ENCODE measurements around the gene C1orf226. TPM values are rescaled to one million over a fixed set of nuclear protein-coding genes. Genes with fewer than 3 reads are reported as not detected.

Gene C1orf226
- total RNA-seq, 3 donors from 2014 or later, result 4.2 to 21.1 (median 13.8) TPM

DNA sequence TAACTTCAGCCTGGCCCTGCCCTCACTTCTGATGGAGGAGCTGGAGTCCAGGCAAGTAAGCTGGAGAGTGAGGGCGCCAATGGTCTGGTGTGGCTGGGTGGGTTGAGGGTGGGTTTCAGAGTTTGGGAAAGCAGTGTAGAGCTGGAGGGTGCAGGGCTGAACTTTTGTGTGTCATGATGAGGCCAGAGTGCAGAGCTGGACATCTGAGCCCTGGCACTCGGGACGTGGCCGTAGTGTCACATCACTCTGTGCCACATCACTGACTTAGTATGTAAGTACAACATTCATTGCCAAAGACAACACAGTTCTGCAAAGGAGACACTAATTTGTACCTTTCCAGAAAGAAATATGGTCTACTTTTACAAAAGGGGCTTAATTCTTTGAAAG, 20.7 kb upstream of the C1orf226 start:
- Histone ChIP-seq H3K9me3 (no peaks in the 10 kb centered on the region), H3K4me1 (no peaks in the 10 kb centered on the region), H3K36me3 (no peaks in the 10 kb centered on the region), H3K27me3 (no peaks in the 10 kb centered on the region), H3K4me3 (no peak overlapping the region), H3K27ac (no peak overlapping the region)
- no peak for TF ChIP-seq POLR2AphosphoS5 (IDR thresholded peaks at IDR 0.05)
- TF ChIP-seq POLR2A (IDR thresholded peaks at IDR 0.05), result no peak
- TF ChIP-seq, protein P1, sequence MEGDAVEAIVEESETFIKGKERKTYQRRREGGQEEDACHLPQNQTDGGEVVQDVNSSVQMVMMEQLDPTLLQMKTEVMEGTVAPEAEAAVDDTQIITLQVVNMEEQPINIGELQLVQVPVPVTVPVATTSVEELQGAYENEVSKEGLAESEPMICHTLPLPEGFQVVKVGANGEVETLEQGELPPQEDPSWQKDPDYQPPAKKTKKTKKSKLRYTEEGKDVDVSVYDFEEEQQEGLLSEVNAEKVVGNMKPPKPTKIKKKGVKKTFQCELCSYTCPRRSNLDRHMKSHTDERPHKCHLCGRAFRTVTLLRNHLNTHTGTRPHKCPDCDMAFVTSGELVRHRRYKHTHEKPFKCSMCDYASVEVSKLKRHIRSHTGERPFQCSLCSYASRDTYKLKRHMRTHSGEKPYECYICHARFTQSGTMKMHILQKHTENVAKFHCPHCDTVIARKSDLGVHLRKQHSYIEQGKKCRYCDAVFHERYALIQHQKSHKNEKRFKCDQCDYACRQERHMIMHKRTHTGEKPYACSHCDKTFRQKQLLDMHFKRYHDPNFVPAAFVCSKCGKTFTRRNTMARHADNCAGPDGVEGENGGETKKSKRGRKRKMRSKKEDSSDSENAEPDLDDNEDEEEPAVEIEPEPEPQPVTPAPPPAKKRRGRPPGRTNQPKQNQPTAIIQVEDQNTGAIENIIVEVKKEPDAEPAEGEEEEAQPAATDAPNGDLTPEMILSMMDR (IDR thresholded peaks at IDR 0.05), result no peak
- DNase-seq (ENCODE audit: low spot score in 2 of 2), result no peak
- intact Hi-C loops (cut with DNase I; ENCODE audit: low total_unique reads), result no loop called here

DNA sequence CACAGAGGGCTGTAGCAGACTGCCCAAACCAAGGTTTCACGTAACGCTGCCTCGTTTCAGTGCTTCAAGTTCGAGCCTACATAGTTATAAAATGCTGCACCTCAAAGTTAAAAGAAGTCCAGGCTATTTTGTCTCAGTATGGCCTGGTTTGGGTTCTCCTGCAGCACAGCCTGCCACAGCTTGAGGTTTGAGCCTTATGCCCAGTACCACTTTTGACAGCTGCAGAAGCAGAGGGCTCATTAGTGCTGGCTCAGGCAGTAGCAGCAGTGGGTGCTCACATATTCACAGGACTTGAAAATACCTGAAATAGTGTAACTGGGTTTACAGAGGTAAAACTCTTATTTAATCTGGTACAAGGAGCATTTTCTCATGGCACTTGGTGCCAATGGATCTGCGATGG, 20.2 kb upstream of the C1orf226 start:
- Histone ChIP-seq H3K4me3 (no peak overlapping the region), H3K27me3 (no peaks in the 10 kb centered on the region), H3K9me3 (no peaks in the 10 kb centered on the region), H3K36me3 (no peaks in the 10 kb centered on the region), H3K4me1 (no peaks in the 10 kb centered on the region), H3K27ac (no peak overlapping the region)
- intact Hi-C loops (cut with DNase I; ENCODE audit: low total_unique reads), result no loop called here
- DNase-seq (ENCODE audit: low spot score in 2 of 2), result no peak
- TF ChIP-seq POLR2A (IDR thresholded peaks at IDR 0.05), result no peak
- TF ChIP-seq, protein P1 (IDR thresholded peaks at IDR 0.05), result no peak
- TF ChIP-seq POLR2AphosphoS5 (IDR thresholded peaks at IDR 0.05), result no peak

DNA sequence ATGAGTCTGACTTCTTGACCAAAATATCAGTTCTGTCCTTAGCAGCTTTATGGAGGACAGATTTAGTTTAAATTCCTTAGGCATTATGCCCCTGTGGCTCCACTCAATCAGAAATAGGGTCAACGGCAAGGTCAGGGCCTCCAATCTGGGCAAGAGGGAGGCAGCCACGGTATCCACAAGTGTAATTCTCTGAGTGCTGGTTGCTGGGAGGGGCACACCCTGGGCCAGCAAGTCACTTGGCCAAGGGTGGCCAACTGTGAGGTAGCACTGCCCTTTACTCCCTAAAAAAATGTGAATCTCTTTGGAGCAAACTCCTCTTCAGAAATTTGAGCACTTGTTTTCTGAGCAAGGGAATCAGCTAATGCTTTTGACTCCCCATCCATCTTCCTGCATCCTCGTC, 17.7 kb upstream of the C1orf226 start:
- TF ChIP-seq POLR2AphosphoS5 (IDR thresholded peaks at IDR 0.05), result no peak
- TF ChIP-seq, protein P1 (IDR thresholded peaks at IDR 0.05), result no peak
- no peak for TF ChIP-seq POLR2A (IDR thresholded peaks at IDR 0.05)
- intact Hi-C loops (cut with DNase I; ENCODE audit: low total_unique reads), result no loop called here
- no peaks in the 10 kb centered on the region for H3K9me3 ChIP-seq
- no peak overlapping the region for H3K4me3 ChIP-seq
- no peak for DNase-seq (ENCODE audit: low spot score in 2 of 2)
- H3K27ac ChIP-seq, result no peak overlapping the region
- no peaks in the 10 kb centered on the region for H3K4me1 ChIP-seq
- H3K27me3 ChIP-seq, result no peaks in the 10 kb centered on the region
- no peaks in the 10 kb centered on the region for H3K36me3 ChIP-seq

DNA sequence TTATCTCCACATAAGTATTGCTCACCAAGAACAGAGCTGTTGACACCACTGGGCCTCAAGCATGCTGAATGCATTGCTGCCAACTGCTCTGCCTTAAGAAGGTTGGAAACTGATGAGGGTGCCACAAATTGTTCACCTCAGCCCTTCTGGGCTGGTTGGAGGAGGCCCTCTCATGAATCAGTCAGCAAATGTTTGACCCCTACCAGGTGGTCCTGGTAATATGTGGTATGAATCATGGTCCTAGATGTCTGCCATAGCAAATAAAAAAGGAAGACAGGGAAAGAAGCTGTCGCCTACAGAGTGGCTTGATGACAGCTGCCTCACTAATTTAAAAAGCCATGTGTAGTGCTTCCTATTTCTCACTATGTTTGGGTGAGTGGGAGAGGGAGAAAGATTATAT, 17.0 kb upstream of the C1orf226 start:
- no peak for DNase-seq (ENCODE audit: low spot score in 2 of 2)
- H3K27me3 ChIP-seq, result no peaks in the 10 kb centered on the region
- H3K36me3 ChIP-seq, result no peaks in the 10 kb centered on the region
- no peak overlapping the region for H3K27ac ChIP-seq
- no peak for TF ChIP-seq POLR2AphosphoS5 (IDR thresholded peaks at IDR 0.05)
- TF ChIP-seq, protein P1 (IDR thresholded peaks at IDR 0.05), result no peak
- no peak for TF ChIP-seq POLR2A (IDR thresholded peaks at IDR 0.05)
- H3K9me3 ChIP-seq, result no peaks in the 10 kb centered on the region
- H3K4me1 ChIP-seq, result no peaks in the 10 kb centered on the region
- H3K4me3 ChIP-seq, result no peak overlapping the region
- intact Hi-C loops (cut with DNase I; ENCODE audit: low total_unique reads), result no loop called here

DNA sequence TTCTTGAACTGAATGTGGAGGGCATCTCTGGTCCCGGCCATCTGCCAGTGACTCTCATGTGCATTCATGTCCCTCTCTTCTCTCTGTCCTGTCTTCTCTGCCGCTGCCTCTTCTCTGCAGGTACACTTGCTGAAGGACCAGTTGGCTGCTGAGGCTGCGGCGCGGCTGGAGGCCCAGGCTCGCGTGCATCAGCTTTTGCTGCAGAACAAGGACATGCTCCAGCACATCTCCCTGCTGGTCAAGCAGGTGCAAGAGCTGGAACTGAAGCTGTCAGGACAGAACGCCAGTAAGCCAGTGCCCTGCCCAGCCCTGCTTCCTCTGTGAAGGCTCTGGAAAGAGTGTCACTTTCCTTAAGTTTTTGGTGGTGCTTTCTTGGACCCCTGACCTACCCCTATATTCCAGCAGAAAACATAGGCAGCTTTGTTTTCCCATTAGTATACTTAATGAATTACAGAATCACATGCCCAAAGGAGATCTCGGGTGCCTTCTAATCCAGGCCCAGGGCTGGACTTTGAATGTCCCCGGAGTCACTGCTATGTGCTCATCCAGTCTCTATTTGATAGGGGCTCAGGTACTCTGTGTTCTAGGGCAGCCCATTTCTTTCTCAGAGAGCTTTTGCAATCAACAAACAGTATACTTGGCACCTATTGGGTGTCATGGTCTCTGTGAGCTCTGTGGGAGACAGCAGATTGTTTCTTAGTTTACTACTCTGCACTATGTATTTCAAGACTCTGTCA, 16.1 kb upstream of the C1orf226 start:
- no peaks in the 10 kb centered on the region for H3K9me3 ChIP-seq
- no peaks in the 10 kb centered on the region for H3K36me3 ChIP-seq
- no peaks in the 10 kb centered on the region for H3K27me3 ChIP-seq
- H3K27ac ChIP-seq, result no peak overlapping the region
- intact Hi-C loops (cut with DNase I; ENCODE audit: low total_unique reads), result no loop called here
- DNase-seq (ENCODE audit: low spot score in 2 of 2), result no peak
- TF ChIP-seq POLR2A (IDR thresholded peaks at IDR 0.05), result no peak
- TF ChIP-seq POLR2AphosphoS5 (IDR thresholded peaks at IDR 0.05), result no peak
- TF ChIP-seq, protein P1 (IDR thresholded peaks at IDR 0.05), result no peak
- no peak overlapping the region for H3K4me3 ChIP-seq
- no peaks in the 10 kb centered on the region for H3K4me1 ChIP-seq

Measured in breast epithelium (tissue), 4 donors.